HL-60 (cell line): ENCODE data around the gene TULP1.

Experiments
- DNase-seq, 2 experiments: peaks; one replicate each; pipeline ENCODE4 v3.0.0-alpha.2; 2010 to 2020; ENCODE audit warnings: low read depth in 1 of 2, low spot score in 1 of 2
- H3K27ac ChIP-seq: fragments of 250-450 bp; sonication (Bioruptor Pico); replicated peaks from 2 replicates; pipeline ENCODE4 v1.5.1; 2020; ENCODE audit warnings: mild to moderate bottlenecking, moderate library complexity
- H3K27me3 ChIP-seq: fragments of 250-450 bp; sonication (Bioruptor Pico); 2 replicates; pipeline ENCODE4 v1.5.1; 2021; ENCODE audit warnings: mild to moderate bottlenecking, moderate library complexity; ENCODE audit not compliant: insufficient read depth, poor library complexity, severe bottlenecking
- H3K4me3 ChIP-seq: replicated peaks from 2 replicates; pipeline ENCODE4 v1.5.1; 2011; ENCODE audit warnings: mild to moderate bottlenecking, control low read depth, low read length; ENCODE audit not compliant: insufficient read depth
- GABPA ChIP-seq: IDR thresholded peaks from 2 replicates; pipeline ENCODE4 v1.6.1; 2012; ENCODE audit warnings: low read depth
- POLR2AphosphoS5 ChIP-seq: IDR thresholded peaks from 2 replicates; pipeline ENCODE4 v1.6.1; 2012; ENCODE audit warnings: low read depth
- SPI1 ChIP-seq: IDR thresholded peaks from 2 replicates; pipeline ENCODE4 v1.6.1; 2012; ENCODE audit warnings: low read depth, mild to moderate bottlenecking, borderline replicate concordance
- TF ChIP-seq, protein P1 (sequence below): IDR thresholded peaks from 2 replicates; pipeline ENCODE4 v1.6.1; 2012; ENCODE audit warnings: low read depth; ENCODE audit not compliant: insufficient replicate concordance
- TF ChIP-seq, protein P2 (sequence below): IDR thresholded peaks from one replicate; pipeline ENCODE4 v1.5.1; 2011; ENCODE audit warnings: low read length, control low read depth, inconsistent platforms; ENCODE audit not compliant: insufficient read depth

The TULP1 gene

DNA sequence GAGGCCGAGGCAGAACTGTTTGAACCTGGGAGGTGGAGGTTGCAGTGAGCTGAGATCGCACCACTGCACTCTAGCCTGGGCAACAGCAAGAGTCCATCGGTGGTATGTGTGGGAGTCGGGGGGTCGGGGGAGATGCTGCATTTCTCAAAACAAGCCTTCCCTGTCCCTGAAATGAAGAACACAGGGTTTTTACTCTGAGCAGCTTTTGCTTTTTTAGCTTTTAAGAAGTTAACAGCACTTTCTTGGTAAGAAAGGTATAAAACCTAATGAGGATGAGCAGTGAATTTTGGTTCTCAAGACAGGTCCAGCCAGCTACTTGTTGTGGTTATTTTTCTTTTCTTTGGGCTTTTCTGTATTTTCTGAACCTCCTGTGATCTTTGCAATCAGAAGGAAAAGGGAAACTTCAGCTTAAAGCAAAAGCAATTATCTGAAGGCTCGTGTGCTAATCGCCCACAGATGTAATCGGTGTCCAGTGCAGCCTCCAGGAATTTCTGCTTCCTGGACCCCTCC is 40.8 kb downstream of the TULP1 start:
- DNase-seq: no peak
- no peak for TF ChIP-seq SPI1
- H3K4me3 ChIP-seq: peak overlapping the region; percentile 95; the same call in 1 of the 2 replicates
- peak overlapping the region; percentile 15 for H3K27ac ChIP-seq
- no peaks in the 10 kb centered on the region for H3K27me3 ChIP-seq

DNA sequence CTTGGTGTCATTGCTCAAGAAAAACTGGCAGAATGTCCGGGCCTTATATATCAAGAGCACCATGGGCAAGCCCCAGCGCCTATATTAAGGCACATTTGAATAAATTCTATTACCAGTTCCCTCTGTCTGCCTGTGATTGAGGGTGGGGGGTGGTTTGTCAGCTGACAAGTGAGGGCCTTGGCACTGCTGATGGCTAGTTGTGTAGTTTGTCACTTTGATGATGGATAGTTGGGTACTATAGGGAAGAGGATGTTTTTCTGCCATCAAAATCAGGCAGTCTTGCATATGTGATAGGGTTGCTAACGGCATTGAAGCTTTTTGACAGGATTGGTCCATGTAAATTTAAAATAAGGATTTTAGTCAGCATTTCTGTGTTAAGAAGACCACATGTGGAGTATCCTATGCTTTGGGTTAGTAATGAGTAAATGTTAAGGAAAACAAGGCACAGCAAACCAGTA is 42.0 kb downstream of the TULP1 start:
- Histone ChIP-seq H3K27me3 (no peaks in the 10 kb centered on the region), H3K27ac (no peak overlapping the region; the same call in 1 of the 2 replicates), H3K4me3 (peak overlapping the region; percentile 95)
- no peak for TF ChIP-seq POLR2AphosphoS5
- TF ChIP-seq, protein P1, sequence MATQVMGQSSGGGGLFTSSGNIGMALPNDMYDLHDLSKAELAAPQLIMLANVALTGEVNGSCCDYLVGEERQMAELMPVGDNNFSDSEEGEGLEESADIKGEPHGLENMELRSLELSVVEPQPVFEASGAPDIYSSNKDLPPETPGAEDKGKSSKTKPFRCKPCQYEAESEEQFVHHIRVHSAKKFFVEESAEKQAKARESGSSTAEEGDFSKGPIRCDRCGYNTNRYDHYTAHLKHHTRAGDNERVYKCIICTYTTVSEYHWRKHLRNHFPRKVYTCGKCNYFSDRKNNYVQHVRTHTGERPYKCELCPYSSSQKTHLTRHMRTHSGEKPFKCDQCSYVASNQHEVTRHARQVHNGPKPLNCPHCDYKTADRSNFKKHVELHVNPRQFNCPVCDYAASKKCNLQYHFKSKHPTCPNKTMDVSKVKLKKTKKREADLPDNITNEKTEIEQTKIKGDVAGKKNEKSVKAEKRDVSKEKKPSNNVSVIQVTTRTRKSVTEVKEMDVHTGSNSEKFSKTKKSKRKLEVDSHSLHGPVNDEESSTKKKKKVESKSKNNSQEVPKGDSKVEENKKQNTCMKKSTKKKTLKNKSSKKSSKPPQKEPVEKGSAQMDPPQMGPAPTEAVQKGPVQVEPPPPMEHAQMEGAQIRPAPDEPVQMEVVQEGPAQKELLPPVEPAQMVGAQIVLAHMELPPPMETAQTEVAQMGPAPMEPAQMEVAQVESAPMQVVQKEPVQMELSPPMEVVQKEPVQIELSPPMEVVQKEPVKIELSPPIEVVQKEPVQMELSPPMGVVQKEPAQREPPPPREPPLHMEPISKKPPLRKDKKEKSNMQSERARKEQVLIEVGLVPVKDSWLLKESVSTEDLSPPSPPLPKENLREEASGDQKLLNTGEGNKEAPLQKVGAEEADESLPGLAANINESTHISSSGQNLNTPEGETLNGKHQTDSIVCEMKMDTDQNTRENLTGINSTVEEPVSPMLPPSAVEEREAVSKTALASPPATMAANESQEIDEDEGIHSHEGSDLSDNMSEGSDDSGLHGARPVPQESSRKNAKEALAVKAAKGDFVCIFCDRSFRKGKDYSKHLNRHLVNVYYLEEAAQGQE: no peak
- TF ChIP-seq, protein P2, sequence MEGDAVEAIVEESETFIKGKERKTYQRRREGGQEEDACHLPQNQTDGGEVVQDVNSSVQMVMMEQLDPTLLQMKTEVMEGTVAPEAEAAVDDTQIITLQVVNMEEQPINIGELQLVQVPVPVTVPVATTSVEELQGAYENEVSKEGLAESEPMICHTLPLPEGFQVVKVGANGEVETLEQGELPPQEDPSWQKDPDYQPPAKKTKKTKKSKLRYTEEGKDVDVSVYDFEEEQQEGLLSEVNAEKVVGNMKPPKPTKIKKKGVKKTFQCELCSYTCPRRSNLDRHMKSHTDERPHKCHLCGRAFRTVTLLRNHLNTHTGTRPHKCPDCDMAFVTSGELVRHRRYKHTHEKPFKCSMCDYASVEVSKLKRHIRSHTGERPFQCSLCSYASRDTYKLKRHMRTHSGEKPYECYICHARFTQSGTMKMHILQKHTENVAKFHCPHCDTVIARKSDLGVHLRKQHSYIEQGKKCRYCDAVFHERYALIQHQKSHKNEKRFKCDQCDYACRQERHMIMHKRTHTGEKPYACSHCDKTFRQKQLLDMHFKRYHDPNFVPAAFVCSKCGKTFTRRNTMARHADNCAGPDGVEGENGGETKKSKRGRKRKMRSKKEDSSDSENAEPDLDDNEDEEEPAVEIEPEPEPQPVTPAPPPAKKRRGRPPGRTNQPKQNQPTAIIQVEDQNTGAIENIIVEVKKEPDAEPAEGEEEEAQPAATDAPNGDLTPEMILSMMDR: no peak
- TF ChIP-seq GABPA: no peak
- TF ChIP-seq SPI1: no peak
- DNase-seq: no peak

DNA sequence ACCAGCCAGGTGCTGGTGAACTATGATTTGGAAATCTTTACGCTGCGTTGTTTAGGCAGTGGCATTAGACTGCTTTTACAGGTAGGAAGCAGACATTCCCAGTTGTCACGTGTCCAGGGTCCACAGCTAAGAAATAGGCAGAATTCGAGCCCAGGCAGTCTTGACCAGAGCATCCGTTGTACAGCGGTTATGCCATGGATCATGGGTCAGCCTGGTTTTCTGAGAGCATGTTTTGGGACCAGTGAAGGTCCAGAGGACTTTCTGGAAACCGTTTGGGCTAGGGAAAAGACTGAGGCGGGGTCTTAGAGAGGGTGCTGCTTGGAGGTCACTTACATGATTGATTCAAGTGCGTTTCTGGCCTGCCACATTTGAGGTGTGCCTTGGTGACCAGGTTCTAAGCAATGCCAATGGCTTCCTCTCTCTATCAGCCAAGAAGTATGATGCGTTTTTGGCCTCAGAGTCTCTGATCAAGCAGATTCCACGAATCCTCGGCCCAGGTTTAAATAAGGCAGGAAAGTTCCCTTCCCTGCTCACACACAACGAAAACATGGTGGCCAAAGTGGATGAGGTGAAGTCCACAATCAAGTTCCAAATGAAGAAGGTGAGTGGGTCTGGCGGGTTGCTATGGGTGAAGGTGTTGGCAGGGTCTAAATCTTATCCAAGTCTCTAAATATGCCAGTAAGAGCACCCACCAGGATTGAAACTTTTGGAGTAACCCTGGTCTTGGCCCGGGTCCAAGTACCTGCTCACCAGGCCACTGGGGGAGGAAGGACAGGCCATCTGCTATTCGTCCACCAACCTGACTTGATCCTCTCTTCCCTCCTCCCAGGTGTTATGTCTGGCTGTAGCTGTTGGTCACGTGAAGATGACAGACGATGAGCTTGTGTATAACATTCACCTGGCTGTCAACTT is 42.7 kb downstream of the TULP1 start:
- Histone ChIP-seq H3K27me3 (no peaks in the 10 kb centered on the region), H3K27ac (peak overlapping the region; percentile 92), H3K4me3 (peak overlapping the region; percentile 95)
- 0 out of 2 replicates have a peak, but pooled peaks have one; percentile 0 for TF ChIP-seq POLR2AphosphoS5
- TF ChIP-seq, protein P2: no peak
- DNase-seq: peak in 1 of 2 experiments; percentile 38

DNA sequence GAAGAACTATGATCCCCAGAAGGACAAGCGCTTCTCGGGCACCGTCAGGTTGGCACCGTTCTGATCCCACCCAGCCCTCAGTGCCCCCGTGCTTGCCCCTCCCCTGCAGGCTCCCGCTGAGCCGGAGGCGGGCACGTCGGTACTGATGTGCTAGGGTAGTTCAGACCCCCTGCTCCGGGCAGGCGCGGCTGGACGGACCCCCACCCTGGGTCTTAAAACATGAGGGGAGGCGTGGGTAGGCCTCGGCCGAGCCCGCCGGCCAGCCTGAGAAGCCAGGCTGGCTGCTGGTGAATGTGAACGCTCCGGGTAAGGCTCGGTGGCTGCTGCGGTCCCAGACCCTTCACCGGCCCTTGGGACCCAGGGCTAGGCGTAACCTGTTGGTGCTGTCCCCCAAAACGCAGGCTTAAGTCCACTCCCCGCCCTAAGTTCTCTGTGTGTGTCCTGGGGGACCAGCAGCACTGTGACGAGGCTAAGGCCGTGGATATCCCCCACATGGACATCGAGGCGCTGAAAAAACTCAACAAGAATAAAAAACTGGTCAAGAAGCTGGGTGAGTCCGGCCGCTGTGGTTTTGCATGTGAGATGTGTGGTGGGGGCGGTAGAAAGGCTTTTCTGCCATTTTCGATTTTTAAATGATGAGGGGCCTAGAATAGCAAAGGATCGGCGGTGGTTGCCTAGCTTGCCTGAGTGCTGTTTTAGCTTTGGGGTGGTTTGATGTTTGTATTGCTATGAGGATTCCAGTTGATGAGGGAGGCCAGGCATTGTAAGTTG is 43.5 kb downstream of the TULP1 start:
- H3K27ac ChIP-seq: peak overlapping the region; percentile 92
- DNase-seq: no peak
- H3K27me3 ChIP-seq: no peaks in the 10 kb centered on the region
- TF ChIP-seq GABPA (no peak), SPI1 (no peak), POLR2AphosphoS5 (no peak)
- TF ChIP-seq, protein P2: no peak
- TF ChIP-seq, protein P1: no peak
- peak overlapping the region; percentile 95 for H3K4me3 ChIP-seq
